Kidney (tissue), 14 donors: Measurements from ENCODE around the gene IL3RA. TPM values are rescaled to one million over a fixed set of nuclear protein-coding genes. Genes with fewer than 3 reads are reported as not detected.

Experiments
- DNase-seq, 5 donors: peaks; one replicate each; pipeline ENCODE4 v3.0.0-alpha.2; 2013 to 2020
- FAIRE-seq: peaks from 2 replicates; lab custom pipeline; 2012; peaks lifted over from hg19 to GRCh38; lab: Jason Lieb, UNC
- H3K27ac ChIP-seq, 2 donors: one replicate each; pipeline ENCODE4 v1.7.0; 2013; ENCODE audit warnings: low read depth in 2 of 2, low read length in 2 of 2, inconsistent platforms in 1 of 2
- H3K27me3 ChIP-seq: one replicate; pipeline ENCODE4 v1.7.1; 2013; ENCODE audit warnings: low read length, inconsistent platforms; ENCODE audit not compliant: control insufficient read depth, insufficient read depth
- H3K36me3 ChIP-seq, 3 donors: one replicate each; pipeline versions ENCODE4 v1.7.0 to v1.7.1; 2013; ENCODE audit warnings: low read length in 3 of 3, control low read depth in 1 of 3, inconsistent platforms in 1 of 3; ENCODE audit not compliant: insufficient read depth in 3 of 3, control insufficient read depth in 2 of 3
- H3K4me1 ChIP-seq, 3 donors: one replicate each; pipeline versions ENCODE4 v1.7.0 to v1.7.1; 2013; ENCODE audit warnings: low read length in 3 of 3, inconsistent platforms in 1 of 3, low read depth in 1 of 3; ENCODE audit not compliant: control insufficient read depth in 2 of 3, insufficient read depth in 2 of 3
- H3K4me3 ChIP-seq, 3 donors: one replicate each; pipeline versions ENCODE4 v1.7.0 to v1.8.1; 2013; ENCODE audit warnings: low read length in 3 of 3, control low read depth in 1 of 3, inconsistent platforms in 1 of 3
- H3K9ac ChIP-seq, 3 donors: one replicate each; pipeline versions ENCODE4 v1.7.0 to v1.7.1; 2013; ENCODE audit warnings: low read length in 3 of 3, control low read depth in 1 of 3, inconsistent platforms in 1 of 3
- H3K9me3 ChIP-seq, 3 donors: one replicate each; pipeline versions ENCODE4 v1.7.0 to v1.7.1; 2013; ENCODE audit warnings: low read length in 3 of 3, control low read depth in 1 of 3, inconsistent platforms in 1 of 3; ENCODE audit not compliant: control insufficient read depth in 2 of 3, insufficient read depth in 1 of 3
- intact Hi-C: fragments of 100-400 bp; cut with DNase I; formaldehyde crosslinking; loops from one replicate; pipeline ENCODE4 v1.11.1; 2022
- polyA plus RNA-seq: library from polyadenylated mRNA; stranded (reverse); fragments of 350-450 nt; fragmentation: Illumina TruSeq; extraction: RNeasy Lipid Tissue Mini Kit (QIAGEN cat#74804); gene quantifications from one replicate; pipeline ENCODE4 v1.2.3, GENCODE V29; 2014; ENCODE audit warnings: low read depth, low replicate concordance; ENCODE audit not compliant: insufficient read depth
- total RNA-seq: library from RNA; stranded (reverse); fragmentation: NEBNext Ultra II Directional; extraction: Animal tissue kit (Norgen Biotek cat#: 25700); gene quantifications from one replicate; pipeline ENCODE4 v1.2.1, GENCODE V29; 2021
- TF ChIP-seq, protein P1 (sequence below): IDR thresholded peaks from 3 replicates; pipeline ENCODE4 v1.5.1; 2012; ENCODE audit warnings: mild to moderate bottlenecking, moderate library complexity, borderline replicate concordance; ENCODE audit not compliant: insufficient read depth; ENCODE audit errors: extremely low read depth
- donor health status: control.
- donor health status: control.
- donor health status: control.
- donor health status: control.
- donor health status: control.
- donor health status: DM: yes; HTN: yes; CAD: no.
- donor health status: Normal renal cell carcinoma (clear cell type).

The IL3RA gene
- total and polyA plus RNA-seq, 2 donors from 2014 or later: 4.6 to 10.2 TPM

DNA sequence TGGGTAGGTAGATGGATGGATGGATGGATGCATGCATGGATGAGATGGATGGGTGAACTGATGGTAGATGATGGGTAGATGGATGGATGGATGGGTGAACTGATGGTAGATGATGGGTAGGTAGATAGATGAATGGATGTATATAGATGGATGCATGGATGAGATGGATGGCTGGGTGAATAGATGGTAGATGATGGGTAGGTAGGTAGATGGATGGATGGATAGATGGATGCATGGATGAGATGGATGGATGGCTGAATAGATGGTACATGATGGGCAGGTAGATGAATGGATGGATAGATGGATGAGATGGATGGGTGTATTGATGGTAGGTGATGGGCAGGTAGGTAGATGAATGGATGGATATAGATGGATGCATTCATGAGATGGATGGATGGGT lies 70.5 kb downstream of the IL3RA start:
- Histone ChIP-seq H3K9ac (no peak overlapping the region), H3K4me3 (peak overlapping the region in 1 of 3 donors; percentile 11), H3K9me3 (peaks cover 0 to 15% (median 0%) of the 10 kb centered on the region in 3 donors), H3K4me1 (no peaks in the 10 kb centered on the region), H3K27ac (no peak overlapping the region), H3K27me3 (no peaks in the 10 kb centered on the region), H3K36me3 (peaks cover 40 to 46% (median 45%) of the 10 kb centered on the region in 3 donors)
- intact Hi-C loops: no loop called here
- TF ChIP-seq, protein P1, sequence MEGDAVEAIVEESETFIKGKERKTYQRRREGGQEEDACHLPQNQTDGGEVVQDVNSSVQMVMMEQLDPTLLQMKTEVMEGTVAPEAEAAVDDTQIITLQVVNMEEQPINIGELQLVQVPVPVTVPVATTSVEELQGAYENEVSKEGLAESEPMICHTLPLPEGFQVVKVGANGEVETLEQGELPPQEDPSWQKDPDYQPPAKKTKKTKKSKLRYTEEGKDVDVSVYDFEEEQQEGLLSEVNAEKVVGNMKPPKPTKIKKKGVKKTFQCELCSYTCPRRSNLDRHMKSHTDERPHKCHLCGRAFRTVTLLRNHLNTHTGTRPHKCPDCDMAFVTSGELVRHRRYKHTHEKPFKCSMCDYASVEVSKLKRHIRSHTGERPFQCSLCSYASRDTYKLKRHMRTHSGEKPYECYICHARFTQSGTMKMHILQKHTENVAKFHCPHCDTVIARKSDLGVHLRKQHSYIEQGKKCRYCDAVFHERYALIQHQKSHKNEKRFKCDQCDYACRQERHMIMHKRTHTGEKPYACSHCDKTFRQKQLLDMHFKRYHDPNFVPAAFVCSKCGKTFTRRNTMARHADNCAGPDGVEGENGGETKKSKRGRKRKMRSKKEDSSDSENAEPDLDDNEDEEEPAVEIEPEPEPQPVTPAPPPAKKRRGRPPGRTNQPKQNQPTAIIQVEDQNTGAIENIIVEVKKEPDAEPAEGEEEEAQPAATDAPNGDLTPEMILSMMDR: no peak
- no peak for FAIRE-seq
- DNase-seq: no peak

DNA sequence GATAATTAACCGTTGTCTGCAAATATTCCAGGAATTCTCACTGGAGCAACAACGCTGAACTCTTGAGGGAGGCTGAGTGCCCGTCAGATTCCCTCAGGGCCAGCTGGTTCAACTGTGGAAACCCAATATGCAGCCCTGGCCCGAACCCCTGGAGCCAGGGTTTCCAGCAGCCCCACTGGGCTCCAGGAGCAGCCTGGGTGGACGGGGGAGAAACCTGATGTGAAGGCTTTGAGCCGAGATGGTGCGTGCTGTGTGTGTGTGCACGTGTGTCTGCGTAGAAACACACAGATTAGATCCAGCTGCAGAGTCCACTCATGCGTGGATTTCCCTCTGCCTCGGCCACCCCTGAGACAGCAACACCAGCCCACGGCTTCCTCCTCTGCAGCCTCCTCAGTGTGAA lies 74.7 kb downstream of the IL3RA start:
- TF ChIP-seq, protein P1: no peak
- FAIRE-seq: no peak
- Histone ChIP-seq H3K4me1 (no peaks in the 10 kb centered on the region), H3K27me3 (no peaks in the 10 kb centered on the region), H3K9me3 (no peaks in the 10 kb centered on the region), H3K36me3 (peaks cover 12 to 22% (median 17%) of the 10 kb centered on the region in 3 donors), H3K4me3 (no peak overlapping the region), H3K9ac (no peak overlapping the region), H3K27ac (no peak overlapping the region)
- intact Hi-C loops: no loop called here
- DNase-seq: peak; percentile 43 to 87 (median 66)

GRCh38 chrX:1412551-1413161 lies 76.1 kb downstream of the IL3RA start:
- no peak overlapping the region for H3K4me3 ChIP-seq
- no peaks in the 10 kb centered on the region for H3K4me1 ChIP-seq
- no peaks in the 10 kb centered on the region for H3K27me3 ChIP-seq
- peak in 2 of 5 donors; percentile 31 to 35 for DNase-seq
- intact Hi-C loops: no loop called here
- TF ChIP-seq, protein P1: no peak
- no peak overlapping the region for H3K27ac ChIP-seq
- H3K9ac ChIP-seq: no peak overlapping the region
- H3K36me3 ChIP-seq: peaks cover 6 to 19% (median 13%) of the 10 kb centered on the region in 3 donors
- FAIRE-seq: no peak
- H3K9me3 ChIP-seq: no peaks in the 10 kb centered on the region

DNA sequence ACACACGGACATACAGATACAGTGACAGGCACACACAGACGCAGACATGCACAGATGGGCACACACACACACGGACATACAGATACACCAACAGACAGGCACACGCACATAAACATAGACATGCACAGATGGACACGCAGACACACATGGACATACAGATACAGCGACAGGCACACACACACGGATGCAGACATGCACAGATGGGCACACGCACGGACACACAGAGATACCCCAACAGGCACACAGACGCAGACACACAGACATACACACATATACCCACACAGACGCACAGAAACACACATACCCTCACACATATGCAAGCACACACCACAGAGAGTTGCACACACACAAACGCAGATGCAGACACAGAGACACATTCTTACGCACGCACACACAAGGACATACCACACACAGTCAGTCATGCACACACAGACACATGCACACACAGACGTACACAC lies 79.8 kb downstream of the IL3RA start:
- Histone ChIP-seq H3K9ac (no peak overlapping the region), H3K36me3 (peaks cover 13 to 19% (median 15%) of the 10 kb centered on the region in 3 donors), H3K4me3 (no peak overlapping the region), H3K27me3 (no peaks in the 10 kb centered on the region), H3K27ac (no peak overlapping the region), H3K4me1 (no peaks in the 10 kb centered on the region), H3K9me3 (peaks cover 0 to 4% (median 0%) of the 10 kb centered on the region in 3 donors)
- intact Hi-C loops: no loop called here
- DNase-seq (peak in 1 of 5 donors; percentile 23), FAIRE-seq (no peak)
- TF ChIP-seq, protein P1: no peak
